Cardiac fibroblast (primary cell): ENCODE data around the gene ADAT2.
"Not testable (repeated sequence)": the region's sequence is repeated elsewhere in the genome, so short reads cannot be mapped to it uniquely, and the experiment has no call there.

Source experiments
- DNase-seq, 2 donors: peaks; one replicate each; pipeline versions ENCODE4 v3.0.0 to v3.0.0-alpha.2; 2010; ENCODE audit warnings: low read depth in 2 of 2
- H3K4me3 ChIP-seq, 2 donors: replicated peaks in 1 of 2; 1 replicate in 1 of 2; 2 replicates in 1 of 2; pipeline ENCODE4 v1.5.1; 2011; ENCODE audit warnings: low read depth in 2 of 2, low read length in 2 of 2, mild to moderate bottlenecking in 2 of 2, moderate library complexity in 1 of 2
- TF ChIP-seq, protein P1 (sequence below): IDR thresholded peaks from one replicate; pipeline ENCODE4 v1.5.1; 2011; ENCODE audit warnings: low read depth, mild to moderate bottlenecking, low read length, inconsistent platforms

ADAT2 gene

DNA sequence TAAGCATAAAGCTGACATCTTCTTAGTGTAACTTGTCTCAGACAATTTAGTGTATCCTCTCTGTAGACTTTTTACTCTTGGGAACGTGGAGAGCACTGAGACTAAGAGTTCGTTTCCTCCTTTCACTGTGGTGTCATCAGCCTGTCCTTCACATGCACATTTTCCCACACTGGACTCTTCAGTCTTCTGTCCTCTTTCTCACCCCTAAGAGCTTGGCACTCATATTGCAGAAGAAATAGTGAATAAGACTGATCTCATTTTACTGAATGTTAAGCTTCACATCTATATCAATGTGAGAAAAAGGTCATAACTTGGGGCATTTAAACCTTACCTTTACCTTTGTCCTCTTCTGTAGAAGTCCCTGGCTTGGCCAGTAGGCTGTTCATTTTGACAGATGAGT lies 35.5 kb upstream of the ADAT2 start:
- peak in 1 of 2 donors; percentile 7 for DNase-seq
- H3K4me3 ChIP-seq: no peak overlapping the region
- TF ChIP-seq, protein P1, sequence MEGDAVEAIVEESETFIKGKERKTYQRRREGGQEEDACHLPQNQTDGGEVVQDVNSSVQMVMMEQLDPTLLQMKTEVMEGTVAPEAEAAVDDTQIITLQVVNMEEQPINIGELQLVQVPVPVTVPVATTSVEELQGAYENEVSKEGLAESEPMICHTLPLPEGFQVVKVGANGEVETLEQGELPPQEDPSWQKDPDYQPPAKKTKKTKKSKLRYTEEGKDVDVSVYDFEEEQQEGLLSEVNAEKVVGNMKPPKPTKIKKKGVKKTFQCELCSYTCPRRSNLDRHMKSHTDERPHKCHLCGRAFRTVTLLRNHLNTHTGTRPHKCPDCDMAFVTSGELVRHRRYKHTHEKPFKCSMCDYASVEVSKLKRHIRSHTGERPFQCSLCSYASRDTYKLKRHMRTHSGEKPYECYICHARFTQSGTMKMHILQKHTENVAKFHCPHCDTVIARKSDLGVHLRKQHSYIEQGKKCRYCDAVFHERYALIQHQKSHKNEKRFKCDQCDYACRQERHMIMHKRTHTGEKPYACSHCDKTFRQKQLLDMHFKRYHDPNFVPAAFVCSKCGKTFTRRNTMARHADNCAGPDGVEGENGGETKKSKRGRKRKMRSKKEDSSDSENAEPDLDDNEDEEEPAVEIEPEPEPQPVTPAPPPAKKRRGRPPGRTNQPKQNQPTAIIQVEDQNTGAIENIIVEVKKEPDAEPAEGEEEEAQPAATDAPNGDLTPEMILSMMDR: no peak

DNA sequence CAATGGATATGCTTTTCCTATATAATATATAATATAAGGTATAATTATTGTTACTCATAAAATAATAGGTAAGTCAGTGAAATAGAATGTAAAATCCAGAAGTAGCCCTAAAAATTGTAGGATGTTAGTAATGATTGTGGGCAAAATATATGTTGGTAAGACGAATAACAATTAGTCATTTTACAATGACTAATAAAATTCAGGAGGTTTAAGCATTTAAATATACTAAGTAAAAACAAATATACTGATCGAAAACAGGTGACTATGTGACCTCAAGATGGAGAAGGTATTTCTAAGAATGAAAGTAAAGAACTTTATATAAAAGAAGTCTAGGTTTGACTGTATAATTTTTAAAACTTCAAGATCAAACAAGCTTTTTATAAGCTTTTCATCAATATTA lies 32.1 kb upstream of the ADAT2 start:
- no peak overlapping the region for H3K4me3 ChIP-seq
- TF ChIP-seq, protein P1: no peak
- no peak for DNase-seq

DNA sequence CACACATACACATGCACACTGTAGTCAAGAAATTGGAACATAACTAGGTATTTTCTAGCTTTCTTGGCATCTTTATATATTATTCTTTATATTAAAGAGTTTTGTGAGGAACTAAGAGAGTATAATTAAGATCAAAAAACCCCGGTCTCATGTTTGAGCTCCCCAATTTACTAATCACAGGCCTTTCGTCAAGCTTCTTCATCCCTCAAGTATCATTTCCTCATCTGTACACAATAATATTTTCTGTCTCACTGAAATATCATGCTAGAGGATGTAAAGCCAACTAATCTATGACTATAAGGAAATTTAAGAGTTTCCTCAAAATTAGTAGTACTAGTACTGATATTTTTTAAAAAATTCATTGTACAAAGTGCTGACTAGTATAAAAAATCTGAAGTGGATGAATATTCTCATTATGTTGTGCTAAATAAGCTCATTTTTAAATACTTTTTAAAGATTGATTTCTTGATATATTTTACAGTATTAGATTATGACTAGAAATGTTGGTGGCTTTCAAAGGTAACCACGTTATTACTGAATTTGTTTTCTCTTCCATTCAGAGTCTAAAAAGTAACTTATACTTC lies 28.1 kb upstream of the ADAT2 start:
- H3K4me3 ChIP-seq: no peak overlapping the region
- DNase-seq: no peak
- TF ChIP-seq, protein P1: no peak

DNA sequence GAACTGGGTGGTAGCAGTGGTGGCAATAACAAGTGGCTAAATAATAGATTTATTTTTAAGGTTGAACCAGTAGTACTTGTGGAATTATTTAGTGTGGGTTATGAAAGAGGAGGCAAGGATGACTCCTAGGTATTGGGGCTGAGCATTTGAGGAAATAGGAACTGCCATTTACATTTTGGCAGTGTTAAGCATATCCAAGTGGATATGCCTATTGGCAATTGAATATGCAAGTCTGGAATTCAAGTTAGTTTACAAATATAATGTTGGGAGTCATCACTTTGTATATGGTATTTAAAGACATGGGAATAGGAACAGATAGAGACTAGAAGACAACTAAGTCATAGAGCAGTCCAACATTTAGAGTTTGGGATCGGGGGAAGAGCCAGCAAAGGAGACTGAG lies 26.1 kb upstream of the ADAT2 start:
- TF ChIP-seq, protein P1: no peak
- no peak for DNase-seq
- no peak overlapping the region for H3K4me3 ChIP-seq

DNA sequence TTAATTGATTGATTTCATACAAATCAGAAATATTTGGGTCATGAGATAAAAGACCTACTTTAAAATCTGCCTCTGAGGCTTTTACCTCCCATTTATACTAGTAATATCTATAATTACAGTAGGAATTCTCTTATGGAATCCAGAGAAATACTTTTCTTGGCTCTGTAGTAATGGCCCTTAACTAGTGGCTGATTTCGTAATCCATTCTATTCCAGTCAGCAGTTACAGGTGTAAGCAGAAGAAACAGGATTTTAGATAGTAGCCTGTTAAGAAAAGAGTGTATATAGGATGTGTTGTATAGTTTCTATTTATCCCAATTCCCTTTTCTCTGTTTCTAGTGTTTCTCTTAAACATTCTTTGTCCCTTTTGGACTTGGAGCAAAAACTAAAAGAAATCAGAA lies 21.3 kb upstream of the ADAT2 start:
- H3K4me3 ChIP-seq: no peak overlapping the region
- DNase-seq: no peak
- TF ChIP-seq, protein P1: no peak

DNA sequence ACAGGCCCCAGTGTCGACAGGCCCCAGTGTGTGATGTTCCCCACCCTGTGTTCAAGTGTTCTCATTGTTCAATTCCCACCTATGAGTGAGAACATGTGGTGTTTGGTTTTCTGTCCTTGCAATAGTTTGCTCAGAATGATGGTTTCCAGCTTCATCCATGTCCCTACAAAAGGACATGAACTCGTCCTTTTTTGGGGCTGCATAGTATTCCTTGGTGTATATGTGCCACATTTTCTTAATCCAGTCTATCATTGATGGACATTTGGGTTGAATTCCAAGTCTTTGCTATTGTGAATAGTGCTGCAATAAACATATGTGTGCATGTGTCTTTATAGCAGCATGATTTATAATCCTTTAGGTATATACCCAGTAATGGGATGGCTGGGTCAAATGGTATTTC lies 18.3 kb upstream of the ADAT2 start:
- H3K4me3 ChIP-seq, DNase-seq: not testable (repeated sequence)

DNA sequence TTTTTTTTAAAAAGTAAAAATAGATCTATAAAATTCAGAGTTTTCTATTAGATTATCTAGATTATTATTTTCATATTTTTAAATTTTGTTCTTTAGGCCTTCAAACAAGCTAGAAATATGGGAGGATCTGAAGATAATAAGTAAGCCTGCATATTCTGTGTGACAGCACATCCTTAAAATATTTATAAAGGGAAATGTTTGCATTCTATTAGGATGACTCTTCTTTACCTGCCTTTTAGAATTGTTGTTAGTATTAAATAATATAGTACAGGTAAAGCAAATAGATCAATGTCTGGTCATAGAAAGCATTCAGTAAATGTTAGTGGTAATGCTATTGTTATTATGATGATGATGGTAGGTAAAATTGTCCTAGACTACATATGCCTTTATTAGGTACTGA lies 17.5 kb upstream of the ADAT2 start:
- no peak overlapping the region for H3K4me3 ChIP-seq
- TF ChIP-seq, protein P1: no peak
- DNase-seq: no peak
